Adipose tissue (tissue), 3 donors: ENCODE results near the gene LARGE1. TPM values are rescaled to one million over a fixed set of nuclear protein-coding genes. Genes with fewer than 3 reads are reported as not detected.

Source experiments
- H3K27ac ChIP-seq: one replicate; pipeline ENCODE4 v1.5.1; 2013; ENCODE audit warnings: low read depth, low read length
- WGBS, 3 donors: extraction: QIAGEN DNeasy Blood & Tissue Kit; methylation state at CpG; one replicate each; pipeline ENCODE4 v1.1.7; 2013; 5-methylcytosine and 5-hydroxymethylcytosine counted together
- polyA plus RNA-seq, 3 donors: library from polyadenylated mRNA; stranded (reverse); fragments of 200-250 nt; gene quantifications; one replicate each; pipeline ENCODE4 v1.2.3, GENCODE V29; 2013
- donor health status: healthy with polysubstance abuse.
- donor health status: Bipolar disorder and iron deficiency.
- donor health status: healthy.

The LARGE1 gene
- polyA plus RNA-seq, 3 donors: 4.0 to 7.9 (median 7.7) TPM

GRCh38 chr22:33772745-33773144 lies 147.5 kb downstream of the LARGE1 start:
- no peak overlapping the region for H3K27ac ChIP-seq
- WGBS, 3 donors: 79 to 85% (median 81%) methylated on average over 6 of the region's 6 CpGs

- H3K27ac ChIP-seq: no peak overlapping the region
- 90% methylated on average over 4 of the region's 4 CpGs for WGBS, 3 donors
Measured at GRCh38 chr22:33771136-33771535, 149.1 kb downstream of the LARGE1 start.

GRCh38 chr22:33770723-33771122 lies 149.6 kb downstream of the LARGE1 start:
- WGBS, 3 donors: 90 to 94% (median 91%) methylated on average over 3 of the region's 3 CpGs
- H3K27ac ChIP-seq: no peak overlapping the region

- H3K27ac ChIP-seq: no peak overlapping the region
- 82 to 89% (median 83%) methylated on average over 7 of the region's 7 CpGs for WGBS, 3 donors
Measured at GRCh38 chr22:33766091-33766490, 154.2 kb downstream of the LARGE1 start.

GRCh38 chr22:33758961-33759360 lies 161.3 kb downstream of the LARGE1 start:
- no peak overlapping the region for H3K27ac ChIP-seq

GRCh38 chr22:33757802-33758483 lies 162.3 kb downstream of the LARGE1 start:
- H3K27ac ChIP-seq: no peak overlapping the region
- WGBS, 3 donors: 64 to 69% (median 68%) methylated on average over 9 of the region's 9 CpGs

- 68 to 72% (median 70%) methylated on average over 15 of the region's 15 CpGs for WGBS, 3 donors
- H3K27ac ChIP-seq: no peak overlapping the region
Measured at GRCh38 chr22:33757041-33757801, 163.1 kb downstream of the LARGE1 start.

- H3K27ac ChIP-seq: no peak overlapping the region
- 79 to 85% (median 83%) methylated on average over 10 of the region's 10 CpGs for WGBS, 3 donors
Measured at GRCh38 chr22:33756508-33756949, 163.7 kb downstream of the LARGE1 start.

- WGBS, 3 donors: 89 to 95% (median 92%) methylated on average over 4 of the region's 4 CpGs
Measured at GRCh38 chr22:33748714-33749113, 171.6 kb downstream of the LARGE1 start.

GRCh38 chr22:33747576-33748180 lies 172.6 kb downstream of the LARGE1 start:
- 79 to 94% (median 90%) methylated on average over 4 of the region's 4 CpGs for WGBS, 3 donors
- H3K27ac ChIP-seq: no peak overlapping the region

More at GRCh38 chr22:33748714-33749113, 171.6 kb downstream of the LARGE1 start:
- no peak overlapping the region for H3K27ac ChIP-seq

GRCh38 chr22:33747029-33747428 lies 173.2 kb downstream of the LARGE1 start:
- H3K27ac ChIP-seq: no peak overlapping the region
- 27 to 100% (median 90%) methylated on average over 1 of the region's 1 CpG for WGBS, 3 donors

GRCh38 chr22:33746501-33746928 lies 173.8 kb downstream of the LARGE1 start:
- no peak overlapping the region for H3K27ac ChIP-seq
- 27 to 92% (median 89%) methylated on average over 3 of the region's 3 CpGs for WGBS, 3 donors

- 83 to 90% (median 84%) methylated on average over 7 of the region's 7 CpGs for WGBS, 3 donors
- H3K27ac ChIP-seq: no peak overlapping the region
Measured at GRCh38 chr22:33745501-33745900, 174.8 kb downstream of the LARGE1 start.

GRCh38 chr22:33743756-33744155 lies 176.5 kb downstream of the LARGE1 start:
- WGBS, 3 donors: 94 to 97% (median 96%) methylated on average over 5 of the region's 5 CpGs
- no peak overlapping the region for H3K27ac ChIP-seq

- 89 to 96% (median 95%) methylated on average over 3 of the region's 3 CpGs for WGBS, 3 donors
- no peak overlapping the region for H3K27ac ChIP-seq
Measured at GRCh38 chr22:33741025-33741424, 179.3 kb downstream of the LARGE1 start.

- no peak overlapping the region for H3K27ac ChIP-seq
- WGBS, 3 donors: 83 to 93% (median 86%) methylated on average over 4 of the region's 4 CpGs
Measured at GRCh38 chr22:33739516-33739915, 180.8 kb downstream of the LARGE1 start.

GRCh38 chr22:33737662-33738061 lies 182.6 kb downstream of the LARGE1 start:
- no peak overlapping the region for H3K27ac ChIP-seq
- WGBS, 3 donors: 80 to 88% (median 83%) methylated on average over 3 of the region's 3 CpGs

GRCh38 chr22:33735978-33736377 lies 184.3 kb downstream of the LARGE1 start:
- 94 to 99% (median 97%) methylated on average over 4 of the region's 4 CpGs for WGBS, 3 donors
- no peak overlapping the region for H3K27ac ChIP-seq

- no peak overlapping the region for H3K27ac ChIP-seq
- 56 to 93% (median 78%) methylated on average over 2 of the region's 2 CpGs for WGBS, 3 donors
Measured at GRCh38 chr22:33728847-33729246, 191.4 kb downstream of the LARGE1 start.
